IPS-18a (cell line): Measurements from ENCODE around the gene SMIM38.

ENCODE experiments used
- H3K27ac ChIP-seq: one replicate; pipeline ENCODE4 v1.5.1; 2013; ENCODE audit warnings: low read length
- H3K27me3 ChIP-seq: one replicate; pipeline ENCODE4 v1.6.1; 2013; ENCODE audit warnings: mild to moderate bottlenecking, low read length; ENCODE audit not compliant: control insufficient read depth, insufficient read depth
- H3K36me3 ChIP-seq: one replicate; pipeline ENCODE4 v1.6.1; 2013; ENCODE audit warnings: low read depth, low read length; ENCODE audit not compliant: control insufficient read depth
- H3K4me1 ChIP-seq: one replicate; pipeline ENCODE4 v1.6.1; 2013; ENCODE audit warnings: low read depth, low read length; ENCODE audit not compliant: control insufficient read depth
- H3K4me3 ChIP-seq: one replicate; pipeline ENCODE4 v1.5.1; 2013; ENCODE audit warnings: low read length
- H3K9ac ChIP-seq: one replicate; pipeline ENCODE4 v1.6.1; 2013; ENCODE audit warnings: mild to moderate bottlenecking, low read length, moderate library complexity
- H3K9me3 ChIP-seq: one replicate; pipeline ENCODE4 v1.6.1; 2013; ENCODE audit warnings: low read depth, low read length; ENCODE audit not compliant: control insufficient read depth

The SMIM38 gene

DNA sequence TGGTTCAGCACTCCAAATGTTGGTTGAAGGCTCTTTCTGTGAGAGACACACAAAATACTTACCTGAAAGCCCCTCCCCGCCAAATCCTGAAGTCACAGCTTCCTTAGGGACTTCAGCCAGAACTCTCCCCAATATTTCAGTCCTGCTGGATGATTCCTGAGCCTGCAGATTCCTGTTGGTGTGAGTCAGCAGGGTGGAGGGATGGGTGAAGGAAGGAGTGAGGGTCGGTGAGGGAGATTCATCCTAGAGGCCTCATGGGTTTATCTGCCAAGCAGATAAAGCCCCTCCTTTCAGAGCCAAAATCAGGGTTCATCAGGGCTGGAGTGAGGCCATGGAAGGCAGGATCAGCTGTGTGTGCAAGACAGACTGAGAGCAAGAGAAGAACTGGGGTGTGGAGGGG, 37.9 kb downstream of the SMIM38 start:
- Histone ChIP-seq H3K27me3 (no peaks in the 10 kb centered on the region), H3K9ac (no peak overlapping the region), H3K4me3 (no peak overlapping the region), H3K27ac (no peak overlapping the region), H3K36me3 (no peaks in the 10 kb centered on the region), H3K4me1 (no peaks in the 10 kb centered on the region), H3K9me3 (no peaks in the 10 kb centered on the region)

DNA sequence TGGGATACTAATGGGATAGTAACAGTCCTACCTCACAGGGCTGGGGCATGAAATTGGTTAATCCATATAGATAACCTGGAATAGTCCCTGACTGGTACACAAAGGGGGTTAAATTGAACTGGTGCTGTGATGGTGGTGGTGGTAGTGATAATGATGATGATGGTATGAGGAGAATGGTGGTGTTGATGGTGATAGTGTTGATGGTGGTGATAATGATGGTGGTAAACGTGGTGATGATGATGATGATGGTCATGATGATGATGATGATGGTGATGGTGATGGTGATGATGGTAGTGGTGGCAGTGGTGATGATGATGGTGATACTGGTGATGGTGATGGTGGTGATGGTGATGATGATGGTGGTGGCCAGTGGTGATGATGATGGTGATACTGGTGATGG, 38.7 kb downstream of the SMIM38 start:
- Histone ChIP-seq H3K36me3 (no peaks in the 10 kb centered on the region), H3K4me1 (no peaks in the 10 kb centered on the region), H3K4me3 (no peak overlapping the region), H3K27me3 (no peaks in the 10 kb centered on the region), H3K9me3 (no peaks in the 10 kb centered on the region), H3K9ac (no peak overlapping the region), H3K27ac (no peak overlapping the region)

DNA sequence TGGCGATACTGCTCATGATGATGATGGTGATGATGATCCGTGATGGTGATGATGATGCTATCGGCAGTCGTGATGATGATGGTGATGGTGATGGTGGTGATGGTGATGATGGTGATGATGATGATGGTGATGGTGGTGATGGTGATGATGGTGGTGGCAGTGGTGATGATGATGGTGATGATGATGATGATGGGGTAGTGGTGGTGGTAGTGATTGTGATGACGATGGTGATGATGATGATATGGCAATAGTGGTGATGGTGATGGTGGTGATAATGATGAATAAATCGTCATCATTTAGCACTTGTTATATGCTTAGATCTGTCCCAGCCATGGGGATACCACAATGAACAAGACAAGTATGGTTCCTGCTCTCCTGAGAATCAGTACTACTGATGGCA, 39.2 kb downstream of the SMIM38 start:
- Histone ChIP-seq H3K9me3 (no peaks in the 10 kb centered on the region), H3K4me3 (no peak overlapping the region), H3K4me1 (no peaks in the 10 kb centered on the region)

DNA sequence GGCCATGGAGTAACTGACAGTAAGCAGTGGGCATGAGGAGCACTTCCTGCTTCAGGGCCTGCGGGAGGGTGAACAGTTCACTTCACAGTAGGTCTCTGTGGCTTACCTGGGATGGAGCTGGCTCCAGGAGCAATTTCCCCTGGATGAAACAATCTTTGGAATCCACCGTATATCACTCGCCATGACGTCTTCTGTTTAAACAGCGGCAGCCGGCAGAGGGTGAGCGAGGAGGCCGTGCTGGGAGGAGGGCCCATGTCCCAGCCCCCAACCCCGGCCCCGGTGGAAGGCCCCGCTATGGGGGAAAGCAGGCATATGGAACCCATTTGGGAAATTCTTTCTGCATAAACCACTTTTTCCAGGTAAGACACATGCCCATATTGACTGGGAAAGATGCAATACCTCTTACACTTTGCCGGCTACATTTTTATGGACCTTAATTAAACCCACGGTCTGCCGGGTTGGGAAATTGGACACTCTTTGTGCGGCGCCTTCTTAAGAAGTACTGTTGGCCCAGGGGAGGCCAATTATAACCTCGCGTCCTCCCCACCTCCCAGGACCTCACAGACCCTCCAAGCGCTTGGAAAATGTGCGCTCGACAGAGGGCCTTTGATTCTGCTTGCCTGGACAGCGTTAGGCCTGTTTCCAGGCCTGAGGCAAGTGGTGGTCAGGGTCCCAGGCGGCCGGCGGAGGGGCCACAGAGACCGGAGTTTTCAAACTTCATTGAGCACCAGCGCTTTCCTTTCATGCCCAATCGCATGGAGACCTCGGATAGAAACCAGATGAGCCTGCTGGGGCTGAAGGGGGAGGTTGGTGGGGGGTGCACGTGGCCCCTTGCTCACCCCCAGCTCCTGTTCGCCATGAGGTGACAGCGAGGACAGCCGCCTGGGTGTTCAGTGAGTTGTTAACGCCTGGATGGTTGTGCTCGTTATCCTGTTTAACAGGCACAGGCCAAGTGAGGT, 40.4 kb downstream of the SMIM38 start:
- H3K36me3 ChIP-seq: no peaks in the 10 kb centered on the region
- H3K9ac ChIP-seq: no peak overlapping the region
- H3K4me3 ChIP-seq: no peak overlapping the region
- no peaks in the 10 kb centered on the region for H3K9me3 ChIP-seq
- no peaks in the 10 kb centered on the region for H3K4me1 ChIP-seq
- H3K27ac ChIP-seq: no peak overlapping the region
- H3K27me3 ChIP-seq: no peaks in the 10 kb centered on the region

More for the DNA sequence above, 39.2 kb downstream of the SMIM38 start:
- no peak overlapping the region for H3K27ac ChIP-seq
- H3K36me3 ChIP-seq: no peaks in the 10 kb centered on the region
- H3K9ac ChIP-seq: no peak overlapping the region
- no peaks in the 10 kb centered on the region for H3K27me3 ChIP-seq

DNA sequence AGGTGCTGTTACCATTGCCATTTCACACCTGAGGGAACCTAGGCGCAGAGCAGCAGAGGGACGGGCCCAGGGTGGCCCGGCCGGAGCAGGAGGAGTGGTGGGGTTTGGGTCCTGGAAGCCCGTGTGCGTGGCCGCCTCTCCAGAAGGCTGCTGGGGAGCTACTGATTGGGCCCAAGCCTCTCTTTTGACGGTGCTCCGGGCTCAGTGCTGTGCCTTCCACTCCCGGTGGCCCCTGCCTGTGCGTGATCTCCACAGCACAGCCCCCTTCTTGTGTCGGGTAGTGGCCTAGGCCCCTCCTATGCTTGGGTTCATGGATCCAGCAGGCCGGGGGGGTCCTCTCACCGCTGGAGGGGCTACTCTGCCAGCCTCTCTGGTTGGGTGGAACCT, 41.0 kb downstream of the SMIM38 start:
- Histone ChIP-seq H3K4me3 (no peak overlapping the region), H3K27ac (no peak overlapping the region), H3K4me1 (no peaks in the 10 kb centered on the region), H3K36me3 (no peaks in the 10 kb centered on the region), H3K27me3 (no peaks in the 10 kb centered on the region), H3K9ac (no peak overlapping the region), H3K9me3 (no peaks in the 10 kb centered on the region)

DNA sequence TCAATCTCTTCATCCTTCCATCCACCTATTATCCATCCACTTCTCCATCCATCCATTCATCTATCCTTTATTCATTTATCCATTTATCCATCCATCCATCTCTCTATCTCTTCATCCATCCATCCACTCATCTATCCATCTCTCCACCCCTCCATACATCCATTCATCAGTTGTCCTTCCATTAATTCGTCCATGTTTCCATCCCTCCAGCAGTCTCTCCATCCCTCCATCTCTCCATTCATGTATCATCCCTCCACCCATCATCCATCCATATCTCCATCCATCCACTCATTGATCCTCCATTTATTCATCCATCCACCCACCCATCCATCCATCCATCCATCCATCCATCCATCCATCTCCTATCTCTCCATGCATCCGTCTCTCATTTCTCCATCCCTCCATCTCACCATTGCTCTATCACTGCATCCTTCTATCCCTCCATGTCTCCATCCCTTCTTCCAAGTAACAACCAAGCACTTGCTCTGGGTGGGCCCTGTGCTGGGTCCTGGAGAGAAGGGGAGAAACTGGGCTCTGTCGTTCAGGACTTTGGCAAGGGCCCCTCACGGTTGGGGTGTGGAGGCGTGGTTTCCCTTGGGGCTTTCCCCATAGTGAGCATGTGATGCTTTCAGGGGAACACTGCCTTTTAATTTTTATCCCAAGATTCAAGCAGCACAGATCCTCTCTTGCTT, 43.3 kb downstream of the SMIM38 start:
- H3K36me3 ChIP-seq: no peaks in the 10 kb centered on the region
- no peak overlapping the region for H3K4me3 ChIP-seq
- no peaks in the 10 kb centered on the region for H3K9me3 ChIP-seq
- no peaks in the 10 kb centered on the region for H3K4me1 ChIP-seq
- H3K27ac ChIP-seq: no peak overlapping the region
- no peaks in the 10 kb centered on the region for H3K27me3 ChIP-seq
- H3K9ac ChIP-seq: no peak overlapping the region

DNA sequence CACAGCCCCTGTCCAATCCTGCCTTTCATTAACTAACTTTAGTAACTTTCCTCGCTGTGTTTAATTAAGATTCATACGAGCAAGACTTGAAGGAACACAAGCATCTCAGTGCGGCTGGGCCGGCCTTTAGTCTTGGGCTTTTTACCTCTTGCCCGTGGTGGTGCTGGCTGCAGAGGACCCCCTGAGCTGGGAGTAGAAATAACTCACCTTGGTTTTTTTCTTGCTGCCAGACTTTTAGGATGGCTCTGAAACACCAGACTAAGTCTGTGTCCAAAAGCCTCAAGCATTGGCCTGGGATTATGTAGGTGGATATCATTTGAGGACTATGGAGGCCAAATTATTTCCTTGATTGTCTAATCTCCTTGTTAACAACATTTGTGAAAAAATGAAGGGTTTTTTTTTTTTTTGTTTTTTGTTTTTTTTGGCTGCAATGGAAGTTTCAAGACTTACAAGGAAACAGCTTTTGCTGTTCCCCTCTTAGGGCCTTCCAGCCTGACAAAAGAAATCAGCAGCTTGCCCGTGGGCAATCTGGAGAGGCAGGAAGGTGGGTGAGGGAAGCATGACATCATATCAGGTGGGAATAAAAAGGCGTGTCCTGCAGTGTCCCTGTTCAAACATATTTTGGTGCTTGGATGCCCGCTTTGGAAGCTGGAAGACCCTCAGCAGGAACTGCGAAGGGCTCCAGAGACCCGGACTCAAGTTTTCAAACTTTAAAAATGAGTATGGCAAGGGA, 44.0 kb downstream of the SMIM38 start:
- H3K9ac ChIP-seq: no peak overlapping the region
- H3K9me3 ChIP-seq: no peaks in the 10 kb centered on the region
- no peaks in the 10 kb centered on the region for H3K27me3 ChIP-seq
- no peak overlapping the region for H3K4me3 ChIP-seq
- H3K27ac ChIP-seq: no peak overlapping the region
- H3K36me3 ChIP-seq: no peaks in the 10 kb centered on the region
- H3K4me1 ChIP-seq: no peaks in the 10 kb centered on the region

DNA sequence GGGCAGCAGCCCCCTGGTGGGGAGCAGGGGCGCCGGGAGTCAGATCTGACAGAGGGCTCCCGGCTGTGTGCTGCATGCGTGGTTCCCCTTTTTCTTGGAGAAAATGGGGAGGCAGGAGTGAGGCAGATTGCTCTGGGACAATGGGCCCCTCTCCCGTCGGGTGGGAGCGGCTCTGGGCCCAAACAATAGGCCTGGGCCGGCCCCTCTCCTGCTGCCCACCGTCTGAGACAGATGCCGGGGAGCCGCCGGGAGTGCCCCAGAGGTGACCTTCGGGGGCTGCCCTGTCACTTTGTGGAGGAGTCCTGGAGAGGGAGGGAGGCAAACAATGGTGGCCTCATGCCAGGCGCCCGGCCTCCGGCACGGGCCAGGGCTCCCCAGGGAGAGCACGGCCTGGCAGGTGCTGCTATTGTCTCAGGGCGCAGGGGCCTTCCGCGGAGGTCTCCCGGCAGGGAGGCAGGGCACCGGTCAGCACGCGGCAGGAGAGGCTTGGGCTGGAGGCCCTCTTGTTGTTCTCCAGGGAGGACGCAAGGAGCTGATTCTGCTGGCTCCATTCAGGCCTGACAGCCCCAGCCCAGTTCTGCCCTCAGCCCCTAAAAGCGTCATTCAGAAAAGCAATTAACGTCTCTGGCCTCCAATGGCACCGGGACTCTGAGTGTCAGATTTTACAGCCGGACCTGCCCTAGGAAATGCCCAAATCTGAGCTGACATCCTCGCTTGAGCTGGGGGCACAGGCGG, 44.8 kb downstream of the SMIM38 start:
- Histone ChIP-seq H3K4me1 (no peaks in the 10 kb centered on the region), H3K9me3 (no peaks in the 10 kb centered on the region), H3K4me3 (no peak overlapping the region), H3K27ac (no peak overlapping the region), H3K9ac (no peak overlapping the region), H3K36me3 (no peaks in the 10 kb centered on the region), H3K27me3 (no peaks in the 10 kb centered on the region)

DNA sequence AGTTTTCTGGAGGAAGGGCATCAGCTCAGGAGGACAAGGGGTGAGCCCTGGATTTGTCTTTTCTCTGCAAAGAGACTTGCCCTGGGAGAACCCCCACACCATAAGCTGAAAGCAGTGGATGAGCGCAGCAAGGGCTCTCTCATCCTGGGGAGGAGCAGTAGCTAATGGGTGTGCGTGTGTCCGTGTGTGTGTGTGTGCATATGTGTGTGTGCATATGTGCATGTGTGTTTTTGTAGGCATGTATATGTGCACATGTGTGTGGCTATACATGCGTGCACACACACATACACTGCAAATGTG, 45.3 kb downstream of the SMIM38 start:
- Histone ChIP-seq H3K9ac (no peak overlapping the region), H3K9me3 (no peaks in the 10 kb centered on the region), H3K27ac (no peak overlapping the region), H3K4me1 (no peaks in the 10 kb centered on the region), H3K36me3 (no peaks in the 10 kb centered on the region), H3K4me3 (no peak overlapping the region), H3K27me3 (no peaks in the 10 kb centered on the region)

DNA sequence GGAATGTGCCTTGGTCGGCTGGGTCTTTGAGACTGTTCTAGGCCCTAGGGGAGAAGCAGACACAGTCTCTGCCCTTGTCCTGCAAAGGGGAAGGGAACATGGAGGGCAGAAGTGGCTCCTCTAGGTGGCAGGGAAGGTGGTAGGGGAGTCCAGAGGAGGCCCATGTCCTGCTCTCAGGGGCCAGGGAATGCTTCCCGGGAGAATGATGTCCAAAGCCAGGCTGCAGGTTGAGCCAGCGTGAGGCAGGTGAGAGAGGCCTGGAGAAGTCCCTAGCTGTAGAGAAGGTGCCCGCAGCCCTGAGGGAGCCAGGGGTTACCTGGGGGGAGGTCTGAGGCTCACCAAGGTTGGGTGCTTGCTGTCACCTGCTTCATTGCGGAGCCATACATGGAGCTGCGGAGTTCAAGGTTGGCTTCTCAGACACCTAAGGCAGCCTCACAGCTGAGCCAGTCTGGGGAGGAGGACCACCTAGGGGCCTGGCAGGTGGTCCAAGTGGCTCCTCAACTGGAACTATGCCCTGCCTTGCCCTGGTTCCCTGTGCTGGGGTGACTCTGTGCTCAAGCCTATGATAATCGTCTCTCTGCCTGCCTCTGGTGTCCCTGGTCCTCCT, 46.1 kb downstream of the SMIM38 start:
- no peak overlapping the region for H3K9ac ChIP-seq
- H3K4me1 ChIP-seq: no peaks in the 10 kb centered on the region
- no peak overlapping the region for H3K27ac ChIP-seq
- no peak overlapping the region for H3K4me3 ChIP-seq
- no peaks in the 10 kb centered on the region for H3K9me3 ChIP-seq
- H3K27me3 ChIP-seq: no peaks in the 10 kb centered on the region
- no peaks in the 10 kb centered on the region for H3K36me3 ChIP-seq
